BLaER1 (cell line): Measurements from ENCODE around the gene ATG2A.
A peak's percentile ranks its signal among the peaks of the same experiment; 100 is the strongest.

Experiments used
- H3K27ac ChIP-seq: shearing (Covaris generic); formaldehyde crosslinking; 2 replicates; pipeline ENCODE4 v1.8.1; 2022
- H3K27me3 ChIP-seq: shearing (Covaris generic); formaldehyde crosslinking; 2 replicates; pipeline ENCODE4 v1.8.1; 2022
- H3K36me3 ChIP-seq: shearing (Covaris generic); formaldehyde crosslinking; 2 replicates; pipeline ENCODE4 v1.8.1; 2022
- H3K4me1 ChIP-seq: shearing (Covaris generic); formaldehyde crosslinking; 2 replicates; pipeline ENCODE4 v1.8.1; 2022
- H3K4me2 ChIP-seq: shearing (Covaris generic); formaldehyde crosslinking; 2 replicates; pipeline ENCODE4 v1.8.1; 2022
- H3K4me3 ChIP-seq: shearing (Covaris generic); formaldehyde crosslinking; 2 replicates; pipeline ENCODE4 v1.8.1; 2022
- H3K9ac ChIP-seq: shearing (Covaris generic); formaldehyde crosslinking; 2 replicates; pipeline ENCODE4 v1.8.1; 2022
- H3K9me3 ChIP-seq: shearing (Covaris generic); formaldehyde crosslinking; 2 replicates; pipeline ENCODE4 v1.8.1; 2022
- H4K20me1 ChIP-seq: shearing (Covaris generic); formaldehyde crosslinking; 2 replicates; pipeline ENCODE4 v1.8.1; 2022
- Cebpa-rat ChIP-seq: shearing (Covaris generic); IDR thresholded peaks from 2 replicates; pipeline ENCODE4 v1.8.1; 2022

ATG2A gene

DNA sequence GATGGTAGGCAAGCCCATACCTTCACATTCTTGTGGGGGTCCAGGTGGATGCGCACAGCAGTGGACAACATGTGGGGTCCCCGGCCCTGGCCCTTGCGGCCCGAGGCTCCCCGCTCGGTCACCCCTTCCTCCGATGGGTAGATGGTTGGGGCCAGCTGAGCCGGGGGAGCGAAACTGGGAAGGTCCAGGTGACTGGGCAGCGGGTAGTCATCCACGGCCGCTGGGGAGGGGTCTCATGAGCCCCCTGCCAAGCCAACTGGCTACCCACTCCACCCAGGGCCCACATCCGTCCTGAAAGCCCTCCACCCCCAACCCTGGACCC is 10.7 kb downstream of the ATG2A start:
- peaks cover 95% of the 10 kb centered on the region for H3K36me3 ChIP-seq

DNA sequence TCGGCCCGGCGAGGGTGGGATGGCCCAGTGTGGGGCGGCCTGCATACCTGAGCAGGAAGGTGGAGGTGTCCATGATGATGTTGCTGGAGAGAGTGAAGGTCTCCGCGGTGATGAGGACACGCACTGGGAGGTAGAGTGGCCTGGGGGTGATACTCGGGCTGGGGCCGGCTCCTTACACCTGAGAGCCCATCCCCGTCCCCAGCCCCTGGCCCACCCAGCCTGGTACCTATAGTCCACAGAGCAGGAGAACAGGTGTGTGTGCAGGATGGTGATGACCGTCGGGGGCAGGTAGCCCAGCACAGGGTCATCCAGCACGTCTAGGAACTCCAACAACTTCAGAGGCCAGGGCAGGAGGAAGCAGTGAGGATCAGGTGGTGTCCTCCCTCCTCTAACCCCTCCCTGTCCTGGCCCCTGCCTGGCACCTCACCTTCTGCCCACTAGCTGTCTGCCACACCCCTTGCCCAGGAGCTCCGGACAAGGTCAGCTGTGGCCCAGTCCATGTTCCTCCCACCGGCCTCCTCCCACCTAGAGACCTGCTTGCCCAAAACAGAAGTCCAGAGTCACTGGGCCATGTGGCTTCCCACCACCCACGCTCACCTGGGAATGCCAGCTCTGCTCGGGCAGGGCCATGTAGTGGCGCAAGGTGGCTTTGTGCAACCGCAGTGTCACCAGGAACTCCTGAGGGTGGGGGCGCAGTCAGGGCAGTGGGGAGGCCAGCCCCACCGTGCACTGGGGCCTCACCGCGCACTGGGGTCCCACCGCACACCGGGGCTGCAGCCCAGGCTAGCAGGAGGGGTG is 11.3 kb downstream of the ATG2A start:
- H3K4me2 ChIP-seq, result no peak overlapping the region
- peaks cover 95% of the 10 kb centered on the region for H3K36me3 ChIP-seq
- no peak overlapping the region for H3K4me3 ChIP-seq
- H3K27me3 ChIP-seq, result no peaks in the 10 kb centered on the region
- H3K9me3 ChIP-seq, result no peaks in the 10 kb centered on the region
- H3K9ac ChIP-seq, result no peak overlapping the region
- no peaks in the 10 kb centered on the region for H4K20me1 ChIP-seq
- H3K4me1 ChIP-seq, result no peaks in the 10 kb centered on the region
- TF ChIP-seq Cebpa-rat, result no peak
- no peak overlapping the region for H3K27ac ChIP-seq

More for the DNA sequence above, 10.7 kb downstream of the ATG2A start:
- Histone ChIP-seq H3K27me3 (no peaks in the 10 kb centered on the region), H3K27ac (no peak overlapping the region), H3K9me3 (no peaks in the 10 kb centered on the region), H4K20me1 (no peaks in the 10 kb centered on the region), H3K4me1 (peaks cover under 1% of the 10 kb centered on the region; the same call in 1 of the 2 replicates), H3K4me2 (no peak overlapping the region), H3K9ac (no peak overlapping the region), H3K4me3 (no peak overlapping the region)
- no peak for TF ChIP-seq Cebpa-rat

DNA sequence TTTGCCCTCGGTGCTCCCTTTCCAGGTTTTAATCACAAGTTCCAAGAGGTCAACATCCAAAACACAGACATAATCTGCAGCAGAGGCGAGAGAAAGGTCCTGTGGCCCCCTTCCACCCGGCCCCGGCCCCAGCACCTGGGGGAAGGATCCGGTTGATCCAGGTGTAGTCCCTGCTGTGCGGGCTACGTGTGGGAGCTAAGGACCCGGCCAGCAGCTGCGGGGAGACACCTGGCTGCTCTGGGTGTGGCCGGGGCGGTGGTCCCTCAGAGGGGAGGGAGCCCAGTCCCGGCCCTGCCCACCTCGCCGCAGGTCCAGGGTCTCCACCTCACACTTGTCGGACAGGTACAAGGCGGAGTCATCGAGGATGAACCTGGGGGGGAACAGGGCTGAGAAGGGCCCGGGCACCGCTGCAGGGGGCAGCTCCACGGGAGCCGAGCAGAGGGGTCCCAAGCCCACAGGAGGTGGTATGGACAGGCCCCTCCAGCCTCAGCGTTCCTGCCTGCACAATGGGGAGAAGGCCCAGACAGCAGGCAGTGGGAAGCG is 13.6 kb downstream of the ATG2A start:
- Histone ChIP-seq H3K9me3 (no peaks in the 10 kb centered on the region), H3K27ac (no peak overlapping the region), H4K20me1 (no peaks in the 10 kb centered on the region), H3K4me2 (no peak overlapping the region), H3K4me3 (no peak overlapping the region), H3K27me3 (no peaks in the 10 kb centered on the region), H3K36me3 (peaks cover 94% of the 10 kb centered on the region), H3K9ac (no peak overlapping the region), H3K4me1 (no peaks in the 10 kb centered on the region)
- no peak for TF ChIP-seq Cebpa-rat

DNA sequence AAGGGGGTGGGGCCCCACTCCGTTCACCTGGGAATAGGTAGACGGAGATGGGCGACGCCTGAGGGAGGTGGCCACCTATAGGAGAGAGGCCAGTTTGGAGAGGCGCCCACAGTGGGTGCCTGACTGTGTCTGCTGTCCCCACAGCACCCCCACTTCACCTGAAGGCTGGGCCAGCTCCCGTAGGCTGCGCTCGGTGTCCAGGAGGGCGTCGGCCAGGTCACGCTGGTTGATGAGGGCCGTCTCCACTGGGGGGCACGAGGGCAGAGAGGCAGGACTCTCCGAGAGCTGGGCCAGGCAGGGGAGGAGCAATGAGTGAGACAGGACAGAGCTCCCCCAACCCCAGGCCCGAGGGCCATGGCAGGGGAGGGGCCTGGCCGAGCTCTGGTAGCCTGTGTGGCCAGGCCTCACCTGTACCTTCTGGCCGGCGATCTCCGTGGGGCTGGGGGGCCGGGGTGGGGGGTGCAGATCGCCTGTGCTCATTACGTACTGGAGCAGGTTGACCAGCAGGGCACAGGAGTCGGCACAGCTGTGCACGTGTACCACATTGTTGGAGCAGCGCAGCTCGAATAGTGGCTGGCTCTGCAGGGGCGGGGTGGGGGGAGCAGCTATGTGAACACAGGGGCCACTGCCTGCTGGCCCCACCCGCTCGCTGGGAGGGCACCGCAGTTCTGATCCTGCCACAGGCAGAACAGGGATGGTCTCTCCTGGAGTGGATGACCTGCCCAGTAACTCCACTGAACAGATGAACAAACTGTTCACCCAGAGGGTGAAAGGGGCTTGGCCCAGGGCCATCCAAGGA is 14.7 kb downstream of the ATG2A start:
- Histone ChIP-seq H3K27me3 (no peaks in the 10 kb centered on the region), H3K36me3 (peaks cover 94% of the 10 kb centered on the region), H3K4me2 (no peak overlapping the region), H3K9me3 (no peaks in the 10 kb centered on the region), H3K27ac (no peak overlapping the region), H3K4me1 (peaks cover 6% of the 10 kb centered on the region), H3K9ac (no peak overlapping the region), H4K20me1 (no peaks in the 10 kb centered on the region), H3K4me3 (no peak overlapping the region)
- no peak for TF ChIP-seq Cebpa-rat

DNA sequence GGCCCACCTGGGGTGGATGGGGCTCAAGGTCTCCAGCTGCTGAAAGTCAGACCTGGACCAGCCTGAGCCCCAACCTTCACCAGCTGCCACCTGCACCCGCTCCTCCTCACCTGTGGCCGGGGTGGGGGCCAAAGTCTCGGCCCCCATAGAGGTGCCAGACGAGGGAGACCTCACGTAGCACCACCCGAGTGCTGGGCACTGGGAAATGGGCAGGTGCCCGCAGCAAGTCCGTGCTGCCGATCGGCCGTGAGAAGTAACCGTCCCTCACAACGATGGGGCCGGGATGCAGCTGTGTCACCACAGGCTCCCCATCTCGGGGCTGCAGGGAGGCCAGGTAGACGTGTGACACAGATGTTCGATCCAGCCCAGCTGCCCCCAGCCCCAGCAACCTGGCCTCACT is 16.2 kb downstream of the ATG2A start:
- Histone ChIP-seq H3K27ac (no peak overlapping the region), H3K4me1 (peaks cover 20% of the 10 kb centered on the region), H3K9ac (no peak overlapping the region), H3K4me3 (no peak overlapping the region), H3K27me3 (no peaks in the 10 kb centered on the region), H3K36me3 (peaks cover 94% of the 10 kb centered on the region), H3K4me2 (no peak overlapping the region), H3K9me3 (no peaks in the 10 kb centered on the region), H4K20me1 (no peaks in the 10 kb centered on the region)
- no peak for TF ChIP-seq Cebpa-rat

- no peak overlapping the region for H3K4me3 ChIP-seq
- H4K20me1 ChIP-seq, result no peaks in the 10 kb centered on the region
- H3K9me3 ChIP-seq, result no peaks in the 10 kb centered on the region
- H3K9ac ChIP-seq, result no peak overlapping the region
- no peak overlapping the region for H3K27ac ChIP-seq
- peaks cover 20% of the 10 kb centered on the region for H3K4me1 ChIP-seq
- no peak overlapping the region for H3K4me2 ChIP-seq
- H3K27me3 ChIP-seq, result no peaks in the 10 kb centered on the region
- H3K36me3 ChIP-seq, result peaks cover 94% of the 10 kb centered on the region
- TF ChIP-seq Cebpa-rat, result no peak
These were observed 16.7 kb downstream of the ATG2A start for GRCh38 chr11:64900263-64900678.

DNA sequence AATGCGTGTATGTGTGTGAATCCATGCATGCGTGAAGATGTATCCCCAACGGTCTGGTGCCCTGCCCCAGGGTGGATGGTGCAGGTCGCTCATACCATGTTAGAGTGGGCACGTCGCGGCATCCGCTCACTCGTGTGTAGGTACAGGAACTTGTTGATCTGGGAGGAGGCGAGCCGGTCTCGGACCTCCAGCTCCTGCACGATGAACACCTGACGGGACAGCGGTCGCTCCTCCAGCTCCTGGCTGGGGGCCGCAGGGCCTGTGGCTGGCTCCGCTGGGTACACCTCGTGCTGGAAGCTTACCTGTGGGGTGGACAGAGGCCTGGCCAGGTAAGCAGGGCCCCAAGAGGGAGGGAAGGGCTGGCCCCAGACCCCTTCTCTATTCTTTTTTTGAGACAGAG is 18.5 kb downstream of the ATG2A start:
- no peaks in the 10 kb centered on the region for H3K9me3 ChIP-seq
- no peaks in the 10 kb centered on the region for H4K20me1 ChIP-seq
- no peaks in the 10 kb centered on the region for H3K27me3 ChIP-seq
- no peak overlapping the region for H3K4me2 ChIP-seq
- H3K36me3 ChIP-seq, result peaks cover 85% of the 10 kb centered on the region
- TF ChIP-seq Cebpa-rat, result no peak
- no peak overlapping the region for H3K27ac ChIP-seq
- no peak overlapping the region for H3K9ac ChIP-seq
- peaks cover 32% of the 10 kb centered on the region for H3K4me1 ChIP-seq
- no peak overlapping the region for H3K4me3 ChIP-seq

- TF ChIP-seq Cebpa-rat, result no peak
- Histone ChIP-seq H3K27ac (no peak overlapping the region), H3K27me3 (no peaks in the 10 kb centered on the region), H3K4me2 (no peak overlapping the region), H3K9me3 (no peaks in the 10 kb centered on the region), H4K20me1 (no peaks in the 10 kb centered on the region), H3K4me3 (no peak overlapping the region), H3K36me3 (peaks cover 80% of the 10 kb centered on the region), H3K4me1 (peaks cover 37% of the 10 kb centered on the region), H3K9ac (no peak overlapping the region)
These were observed 18.9 kb downstream of the ATG2A start for GRCh38 chr11:64898076-64898445.

DNA sequence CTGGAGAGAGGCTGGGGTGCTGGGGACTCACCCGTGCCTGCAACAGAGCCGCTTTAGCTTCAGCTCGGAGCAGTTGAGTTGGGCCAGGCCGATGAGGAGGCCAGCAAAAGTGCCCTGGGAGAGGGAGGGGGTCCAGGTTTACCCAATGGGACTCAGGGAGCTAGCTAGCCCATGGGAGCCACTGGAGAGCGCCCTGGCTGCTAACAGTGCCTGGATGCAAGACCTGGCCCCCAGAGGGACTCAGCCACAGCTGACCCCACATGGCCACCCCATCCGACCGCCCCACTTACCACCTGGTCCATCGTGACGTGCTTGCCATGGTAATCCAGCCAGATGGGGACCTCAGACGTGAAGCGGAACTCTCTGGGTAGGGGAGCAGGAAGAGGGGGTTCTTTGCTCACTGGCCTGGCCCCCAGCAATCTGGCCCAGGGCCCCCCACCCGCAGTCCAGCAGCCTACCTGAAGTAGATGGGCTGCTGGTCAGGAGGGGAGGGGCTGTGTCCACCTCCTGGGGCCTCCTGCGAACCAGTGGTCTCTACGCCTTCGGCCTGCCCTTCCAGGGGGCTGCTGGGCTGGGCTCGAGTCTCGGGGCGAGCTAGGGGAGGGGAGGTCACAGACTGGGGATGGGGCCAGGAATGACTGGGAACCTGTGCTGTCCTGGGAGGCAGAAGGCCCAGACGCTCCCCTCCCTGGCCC is 19.5 kb downstream of the ATG2A start:
- H3K4me2 ChIP-seq, result peak overlapping the region; percentile 36; the same call in 1 of the 2 replicates
- H4K20me1 ChIP-seq, result no peaks in the 10 kb centered on the region
- peaks cover 77% of the 10 kb centered on the region for H3K36me3 ChIP-seq
- 0 out of 2 replicates have a peak overlapping the region, but pooled peaks have one; percentile 22 for H3K27ac ChIP-seq
- H3K4me1 ChIP-seq, result peaks cover 43% of the 10 kb centered on the region
- TF ChIP-seq Cebpa-rat, result no peak
- H3K9ac ChIP-seq, result peak overlapping the region; percentile 4; the same call in 1 of the 2 replicates
- H3K27me3 ChIP-seq, result no peaks in the 10 kb centered on the region
- no peak overlapping the region for H3K4me3 ChIP-seq
- no peaks in the 10 kb centered on the region for H3K9me3 ChIP-seq
